HepG2 (cell line): ENCODE results near the gene HNRNPA1. TPM values are rescaled to one million over a fixed set of nuclear protein-coding genes. Genes with fewer than 3 reads are reported as not detected.
A peak's percentile ranks its signal among the peaks of the same experiment; 100 is the strongest.

Source experiments
- BRD4 ChIP-seq: sonication (generic); formaldehyde crosslinking; IDR thresholded peaks from 2 replicates; pipeline ENCODE4 v1.4.0; 2020; ENCODE audit warnings: missing genetic modification reagents
- CCDC6 ChIP-seq: sonication (generic); formaldehyde crosslinking; IDR thresholded peaks from 2 replicates; pipeline ENCODE4 v1.8.1; 2022; ENCODE audit warnings: mild to moderate bottlenecking, missing genetic modification reagents, moderate library complexity
- GATAD1 ChIP-seq: IDR thresholded peaks from 2 replicates; pipeline ENCODE4 v1.6.1; 2016; ENCODE audit warnings: missing genetic modification reagents, missing compliant biosample characterization
- GLI4 ChIP-seq: sonication (generic); formaldehyde crosslinking; IDR thresholded peaks from 2 replicates; pipeline ENCODE4 v1.5.1; 2020; ENCODE audit warnings: missing genetic modification reagents, mild to moderate bottlenecking, moderate library complexity, borderline replicate concordance
- MYNN ChIP-seq: sonication (generic); formaldehyde crosslinking; IDR thresholded peaks from 2 replicates; pipeline ENCODE4 v1.4.0; 2020; ENCODE audit warnings: mild to moderate bottlenecking, low read depth, missing genetic modification reagents
- NAIF1 ChIP-seq: sonication (generic); formaldehyde crosslinking; IDR thresholded peaks from 2 replicates; pipeline ENCODE4 v1.5.0; 2020; ENCODE audit warnings: mild to moderate bottlenecking, missing genetic modification reagents, borderline replicate concordance
- NBN ChIP-seq: fragments of 450-650 bp; conservative IDR thresholded peaks from 2 replicates; pipeline ENCODE4 v1.6.1; 2017
- NFRKB ChIP-seq: fragments of 450-650 bp; IDR thresholded peaks from 2 replicates; pipeline ENCODE4 v1.6.1; 2017
- RFX3 ChIP-seq: IDR thresholded peaks from 2 replicates; pipeline ENCODE4 v1.6.1; 2016; ENCODE audit warnings: missing biosample characterization, missing genetic modification reagents
- SATB2 ChIP-seq: sonication (generic); formaldehyde crosslinking; IDR thresholded peaks from 2 replicates; pipeline ENCODE4 v1.5.0; 2020; ENCODE audit warnings: missing genetic modification reagents
- SRSF1 ChIP-seq: fragments of 200-400 bp; formaldehyde crosslinking; optimal IDR thresholded peaks from 2 replicates; pipeline ENCODE3; 2017; ENCODE audit warnings: mild to moderate bottlenecking, low read depth, low read length, moderate library complexity
- STAT5B ChIP-seq: sonication (generic); formaldehyde crosslinking; IDR thresholded peaks from 2 replicates; pipeline ENCODE4 v1.4.0; 2020; ENCODE audit warnings: missing genetic modification reagents
- ZBTB20 ChIP-seq: sonication (generic); formaldehyde crosslinking; IDR thresholded peaks from 2 replicates; pipeline ENCODE4 v1.8.1; 2023; ENCODE audit warnings: missing genetic modification reagents, low read depth, mild to moderate bottlenecking, borderline replicate concordance
- ZBTB7A ChIP-seq: sonication (generic); formaldehyde crosslinking; IDR thresholded peaks from 2 replicates; pipeline ENCODE4 v1.8.0; 2022; ENCODE audit warnings: mild to moderate bottlenecking, missing genetic modification reagents
- ZBTB7B ChIP-seq: sonication (generic); formaldehyde crosslinking; IDR thresholded peaks from 2 replicates; pipeline ENCODE4 v1.4.0; 2020; ENCODE audit warnings: missing genetic modification reagents
- ZKSCAN1 ChIP-seq: fragments of 150-350 bp; IDR thresholded peaks from 2 replicates; pipeline ENCODE4 v1.6.1; 2014; ENCODE audit warnings: low read length
- ZNF17 ChIP-seq: sonication (generic); formaldehyde crosslinking; IDR thresholded peaks from 2 replicates; pipeline ENCODE4 v1.5.0; 2020; ENCODE audit warnings: mild to moderate bottlenecking, missing genetic modification reagents
- ZNF205 ChIP-seq: IDR thresholded peaks from 2 replicates; pipeline ENCODE4 v1.6.1; 2018; ENCODE audit warnings: missing biosample characterization, missing genetic modification reagents
- ZNF235 ChIP-seq: sonication (generic); formaldehyde crosslinking; IDR thresholded peaks from 2 replicates; pipeline ENCODE4 v1.8.1; 2023; ENCODE audit warnings: mild to moderate bottlenecking, missing genetic modification reagents, borderline replicate concordance
- ZNF326 ChIP-seq: sonication (generic); formaldehyde crosslinking; IDR thresholded peaks from 2 replicates; pipeline ENCODE4 v1.4.0; 2020; ENCODE audit warnings: missing genetic modification reagents, borderline replicate concordance
- ZNF331 ChIP-seq: sonication (generic); formaldehyde crosslinking; IDR thresholded peaks from 2 replicates; pipeline ENCODE4 v1.4.0; 2020; ENCODE audit warnings: missing genetic modification reagents
- ZNF546 ChIP-seq: sonication (generic); formaldehyde crosslinking; conservative IDR thresholded peaks from 2 replicates; pipeline ENCODE4 v1.8.1; 2023; ENCODE audit warnings: mild to moderate bottlenecking, missing genetic modification reagents
- ZNF709 ChIP-seq: sonication (generic); formaldehyde crosslinking; IDR thresholded peaks from 2 replicates; pipeline ENCODE4 v1.5.0; 2020; ENCODE audit warnings: mild to moderate bottlenecking, missing genetic modification reagents
- ZNF724P ChIP-seq: sonication (generic); formaldehyde crosslinking; IDR thresholded peaks from 2 replicates; pipeline ENCODE4 v1.8.0; 2022; ENCODE audit warnings: missing genetic modification reagents, borderline replicate concordance
- ZNF776 ChIP-seq: sonication (generic); formaldehyde crosslinking; IDR thresholded peaks from 2 replicates; pipeline ENCODE4 v1.4.0; 2020; ENCODE audit warnings: mild to moderate bottlenecking, missing genetic modification reagents
- polyA plus RNA-seq, 8 experiments: library from polyadenylated mRNA; depleted of rRNA in 3 of 8; stranded (reverse) in 7 of 8; unstranded in 1 of 8; fragments of >200 nt; fragmentation: Illumina TruSeq in 4 of 8; extraction: Trizol in 4 of 8; gene quantifications; 2 replicates each; pipeline versions ENCODE4 v1.2.1 to v1.2.3, GENCODE V29; 2011 to 2016; ENCODE audit warnings: low read depth in 4 of 8, missing spikeins in 1 of 8, mixed read lengths in 1 of 8; ENCODE audit not compliant: insufficient read depth in 1 of 8
- total RNA-seq, 5 experiments: library from RNA; depleted of rRNA; stranded (reverse); fragments of >200 nt; fragmentation: Illumina TruSeq; extraction: Trizol; gene quantifications; 2 replicates each; pipeline ENCODE4 v1.2.3, GENCODE V29; 2016; ENCODE audit warnings: low read depth in 1 of 5
- TF ChIP-seq, protein P1 (sequence below): sonication (generic); formaldehyde crosslinking; IDR thresholded peaks from 2 replicates; pipeline ENCODE4 v1.4.0; 2020; ENCODE audit warnings: missing genetic modification reagents
- TF ChIP-seq, protein P2 (sequence below): sonication (generic); formaldehyde crosslinking; IDR thresholded peaks from 2 replicates; pipeline ENCODE4 v1.8.0; 2022; ENCODE audit warnings: mild to moderate bottlenecking, missing genetic modification reagents; ENCODE audit not compliant: insufficient replicate concordance
- TF ChIP-seq, protein P3 (sequence below): sonication (generic); formaldehyde crosslinking; IDR thresholded peaks from 2 replicates; pipeline ENCODE4 v1.5.0; 2020; ENCODE audit warnings: missing genetic modification reagents

The HNRNPA1 gene
- total and polyA plus RNA-seq, 2 of the 13 experiments (the other 11 are each of a cell fraction or from before 2014, with no cell fraction given) = 535 to 1,820 TPM

GRCh38 chr12:54300732-54301427 is 20.4 kb downstream of the HNRNPA1 start, which contains the start of gene NFE2 (continued):
- TF ChIP-seq CCDC6 (CRISPR knock-in tag) (0 out of 2 replicates have a peak, but pooled peaks have one; percentile 16), ZBTB20 (CRISPR knock-in tag) (no peak), ZNF776 (CRISPR knock-in tag) (0 out of 2 replicates have a peak, but pooled peaks have one; percentile 44), BRD4 (CRISPR knock-in tag) (no peak; the same call in 1 of the 2 replicates), MYNN (CRISPR knock-in tag) (no peak), ZNF235 (CRISPR knock-in tag) (peak; percentile 77; the same call in 1 of the 2 replicates), ZBTB7A (CRISPR knock-in tag) (no peak), ZNF709 (CRISPR knock-in tag) (no peak), GLI4 (no peak), ZNF326 (CRISPR knock-in tag) (no peak), NFRKB (no peak), ZNF546 (CRISPR knock-in tag) (no peak), ZKSCAN1 (no peak), ZNF331 (no peak), ZNF724P (CRISPR knock-in tag) (no peak), ZNF205 (CRISPR knock-in tag) (no peak), STAT5B (CRISPR knock-in tag) (0 out of 2 replicates have a peak, but pooled peaks have one; percentile 10), SATB2 (CRISPR knock-in tag) (no peak), GATAD1 (no peak), NAIF1 (CRISPR knock-in tag) (no peak), ZNF17 (CRISPR knock-in tag) (no peak), RFX3 (CRISPR knock-in tag) (no peak), SRSF1 (peak; percentile 60), NBN (no peak), ZBTB7B (CRISPR knock-in tag) (peak; percentile 22; the same call in 1 of the 2 replicates)
- TF ChIP-seq, protein P1, sequence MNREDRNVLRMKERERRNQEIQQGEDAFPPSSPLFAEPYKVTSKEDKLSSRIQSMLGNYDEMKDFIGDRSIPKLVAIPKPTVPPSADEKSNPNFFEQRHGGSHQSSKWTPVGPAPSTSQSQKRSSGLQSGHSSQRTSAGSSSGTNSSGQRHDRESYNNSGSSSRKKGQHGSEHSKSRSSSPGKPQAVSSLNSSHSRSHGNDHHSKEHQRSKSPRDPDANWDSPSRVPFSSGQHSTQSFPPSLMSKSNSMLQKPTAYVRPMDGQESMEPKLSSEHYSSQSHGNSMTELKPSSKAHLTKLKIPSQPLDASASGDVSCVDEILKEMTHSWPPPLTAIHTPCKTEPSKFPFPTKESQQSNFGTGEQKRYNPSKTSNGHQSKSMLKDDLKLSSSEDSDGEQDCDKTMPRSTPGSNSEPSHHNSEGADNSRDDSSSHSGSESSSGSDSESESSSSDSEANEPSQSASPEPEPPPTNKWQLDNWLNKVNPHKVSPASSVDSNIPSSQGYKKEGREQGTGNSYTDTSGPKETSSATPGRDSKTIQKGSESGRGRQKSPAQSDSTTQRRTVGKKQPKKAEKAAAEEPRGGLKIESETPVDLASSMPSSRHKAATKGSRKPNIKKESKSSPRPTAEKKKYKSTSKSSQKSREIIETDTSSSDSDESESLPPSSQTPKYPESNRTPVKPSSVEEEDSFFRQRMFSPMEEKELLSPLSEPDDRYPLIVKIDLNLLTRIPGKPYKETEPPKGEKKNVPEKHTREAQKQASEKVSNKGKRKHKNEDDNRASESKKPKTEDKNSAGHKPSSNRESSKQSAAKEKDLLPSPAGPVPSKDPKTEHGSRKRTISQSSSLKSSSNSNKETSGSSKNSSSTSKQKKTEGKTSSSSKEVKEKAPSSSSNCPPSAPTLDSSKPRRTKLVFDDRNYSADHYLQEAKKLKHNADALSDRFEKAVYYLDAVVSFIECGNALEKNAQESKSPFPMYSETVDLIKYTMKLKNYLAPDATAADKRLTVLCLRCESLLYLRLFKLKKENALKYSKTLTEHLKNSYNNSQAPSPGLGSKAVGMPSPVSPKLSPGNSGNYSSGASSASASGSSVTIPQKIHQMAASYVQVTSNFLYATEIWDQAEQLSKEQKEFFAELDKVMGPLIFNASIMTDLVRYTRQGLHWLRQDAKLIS (CRISPR knock-in tag) = no peak
- TF ChIP-seq, protein P2, sequence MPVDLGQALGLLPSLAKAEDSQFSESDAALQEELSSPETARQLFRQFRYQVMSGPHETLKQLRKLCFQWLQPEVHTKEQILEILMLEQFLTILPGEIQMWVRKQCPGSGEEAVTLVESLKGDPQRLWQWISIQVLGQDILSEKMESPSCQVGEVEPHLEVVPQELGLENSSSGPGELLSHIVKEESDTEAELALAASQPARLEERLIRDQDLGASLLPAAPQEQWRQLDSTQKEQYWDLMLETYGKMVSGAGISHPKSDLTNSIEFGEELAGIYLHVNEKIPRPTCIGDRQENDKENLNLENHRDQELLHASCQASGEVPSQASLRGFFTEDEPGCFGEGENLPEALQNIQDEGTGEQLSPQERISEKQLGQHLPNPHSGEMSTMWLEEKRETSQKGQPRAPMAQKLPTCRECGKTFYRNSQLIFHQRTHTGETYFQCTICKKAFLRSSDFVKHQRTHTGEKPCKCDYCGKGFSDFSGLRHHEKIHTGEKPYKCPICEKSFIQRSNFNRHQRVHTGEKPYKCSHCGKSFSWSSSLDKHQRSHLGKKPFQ (CRISPR knock-in tag) = no peak
- TF ChIP-seq, protein P3, sequence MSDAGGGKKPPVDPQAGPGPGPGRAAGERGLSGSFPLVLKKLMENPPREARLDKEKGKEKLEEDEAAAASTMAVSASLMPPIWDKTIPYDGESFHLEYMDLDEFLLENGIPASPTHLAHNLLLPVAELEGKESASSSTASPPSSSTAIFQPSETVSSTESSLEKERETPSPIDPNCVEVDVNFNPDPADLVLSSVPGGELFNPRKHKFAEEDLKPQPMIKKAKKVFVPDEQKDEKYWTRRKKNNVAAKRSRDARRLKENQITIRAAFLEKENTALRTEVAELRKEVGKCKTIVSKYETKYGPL = no peak
